Lower leg skin (tissue), 3 donors: ENCODE data around the gene KRTAP5-1.

ENCODE experiments used
- CTCF ChIP-seq, 3 donors: fragments of 450-650 bp; IDR thresholded peaks; one replicate each; pipeline ENCODE4 v1.5.1; 2016; ENCODE audit warnings: antibody characterized with exemption in 3 of 3, mild to moderate bottlenecking in 3 of 3, moderate library complexity in 2 of 3
- POLR2A ChIP-seq, 2 donors: fragments of 450-650 bp; IDR thresholded peaks; one replicate each; pipeline ENCODE4 v1.6.1; 2016 to 2017; ENCODE audit warnings: antibody characterized with exemption in 2 of 2, mild to moderate bottlenecking in 1 of 2, moderate library complexity in 1 of 2

- TF ChIP-seq CTCF (IDR thresholded peaks at IDR 0.05): no peak
- TF ChIP-seq POLR2A (IDR thresholded peaks at IDR 0.05): no peak
These were observed 19.7 kb downstream of the KRTAP5-1 start for GRCh38 chr11:1565173-1565903.
